ENCODE data around the gene PRH2.

PRH2 gene

GRCh38 chr12:10928746-10929286 lies at the start of gene PRH2:
Gene PRH2 (plus strand): TSS chr12:10929236. CDS start chr12:10929274, 38 bp downstream.
- no peak for DNase-seq (ENCODE audit: low spot score)

- DNase-seq (ENCODE audit: low spot score) = no peak
Measured at GRCh38 chr12:10884086-10884725, 44.8 kb upstream of the PRH2 start, which contains the start of gene PRH1. Gene PRH1 (minus strand): TSS chr12:10884255. CDS start chr12:10884217, 38 bp downstream.

- DNase-seq (ENCODE audit: low spot score) = no peak
Measured at GRCh38 chr12:10889226-10889625, 39.8 kb upstream of the PRH2 start.

GRCh38 chr12:10891937-10892336 lies 37.1 kb upstream of the PRH2 start:
- DNase-seq (ENCODE audit: low spot score) = no peak

DNA sequence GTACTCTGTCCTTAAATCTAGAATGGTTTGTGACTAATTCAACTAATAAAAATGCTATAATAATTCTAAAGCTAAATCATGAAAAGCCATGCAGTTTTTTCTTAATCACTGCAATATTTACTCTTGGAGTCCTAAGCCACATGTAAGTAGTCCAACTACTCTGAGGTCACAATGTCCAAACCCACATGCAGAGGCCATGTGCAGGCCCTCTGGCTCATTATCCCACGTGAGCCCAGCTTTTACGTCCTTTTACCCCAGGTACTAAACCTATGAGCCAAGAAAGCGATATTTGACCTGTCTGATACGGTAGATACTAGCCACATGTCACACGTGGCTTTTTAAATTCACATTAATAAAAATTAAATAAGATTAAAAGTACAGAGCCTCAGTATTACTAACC lies 32.2 kb upstream of the PRH2 start:
- no peak for DNase-seq (ENCODE audit: low spot score)

DNA sequence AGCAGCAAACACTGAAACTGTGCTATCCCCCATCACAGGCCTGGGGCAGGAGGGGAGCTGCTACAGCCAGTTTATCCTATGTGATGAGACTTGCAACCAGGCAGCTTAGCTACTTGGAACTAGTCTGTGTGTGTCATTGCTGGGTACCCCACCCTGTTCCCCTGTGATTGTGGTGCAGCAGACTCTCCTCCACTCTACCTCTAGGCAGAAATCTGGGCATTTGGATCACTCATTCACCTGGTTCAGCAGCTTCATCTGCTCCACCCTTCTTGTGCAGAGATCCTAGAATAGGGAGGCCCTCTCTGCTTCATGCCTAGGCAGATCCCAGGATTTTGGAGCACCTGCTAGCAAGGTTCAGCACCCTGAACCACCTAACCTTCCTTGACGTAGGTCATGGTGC lies 28.5 kb upstream of the PRH2 start:
- no peak for DNase-seq (ENCODE audit: low spot score)

DNA sequence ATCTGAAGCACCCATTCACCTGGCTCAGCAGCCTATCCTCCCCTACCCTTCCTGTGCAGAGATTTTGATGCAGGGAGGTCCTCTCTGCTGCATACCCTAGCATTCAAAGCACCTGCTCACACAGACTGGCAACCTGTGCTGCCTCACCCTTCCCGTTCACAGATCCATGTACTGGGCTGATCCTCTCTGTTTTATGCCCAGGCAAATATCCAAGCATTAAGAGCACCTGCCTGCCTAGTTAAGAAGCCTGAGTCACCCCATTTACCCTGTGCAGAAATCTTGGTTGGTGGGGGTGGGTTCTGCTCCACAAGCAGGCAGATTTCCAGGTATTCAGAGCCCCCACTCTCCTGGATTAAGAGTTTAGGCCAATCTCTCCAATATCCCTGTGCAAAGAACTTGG lies 28.1 kb upstream of the PRH2 start:
- DNase-seq (ENCODE audit: low spot score) = no peak

- peak; percentile 9 for DNase-seq (ENCODE audit: low spot score)
Measured at GRCh38 chr12:10901427-10901826, 27.6 kb upstream of the PRH2 start.

GRCh38 chr12:10904686-10905085 lies 24.4 kb upstream of the PRH2 start:
- no peak for DNase-seq (ENCODE audit: low spot score)

DNA sequence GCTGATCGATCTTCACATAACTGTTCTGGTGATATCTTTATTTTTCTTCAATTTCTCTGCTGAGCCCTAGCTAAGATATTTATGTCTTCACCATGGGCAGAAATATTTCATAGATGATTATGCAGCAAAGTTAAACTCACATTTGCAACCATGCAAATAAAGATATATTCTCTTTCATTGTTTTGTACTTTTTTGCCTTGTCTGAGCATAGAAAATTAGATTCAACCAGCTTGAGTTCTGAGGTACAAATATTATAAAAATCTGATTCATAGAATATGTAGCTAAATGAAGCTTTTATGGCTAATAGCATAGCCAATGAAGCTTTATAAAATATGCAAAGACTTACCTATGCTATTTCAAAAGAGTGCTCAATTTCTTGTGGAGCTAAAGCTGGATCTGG lies 19.6 kb upstream of the PRH2 start, which contains the start of gene TAS2R13:
Gene TAS2R13 (minus strand): TSS at position 101 of the 400 bp plus-strand sequence. CDS start 264 bp downstream, outside the sequence.
- DNase-seq (ENCODE audit: low spot score) = no peak

- no peak for DNase-seq (ENCODE audit: low spot score)
Measured at GRCh38 chr12:10910380-10910779, 18.7 kb upstream of the PRH2 start.

DNA sequence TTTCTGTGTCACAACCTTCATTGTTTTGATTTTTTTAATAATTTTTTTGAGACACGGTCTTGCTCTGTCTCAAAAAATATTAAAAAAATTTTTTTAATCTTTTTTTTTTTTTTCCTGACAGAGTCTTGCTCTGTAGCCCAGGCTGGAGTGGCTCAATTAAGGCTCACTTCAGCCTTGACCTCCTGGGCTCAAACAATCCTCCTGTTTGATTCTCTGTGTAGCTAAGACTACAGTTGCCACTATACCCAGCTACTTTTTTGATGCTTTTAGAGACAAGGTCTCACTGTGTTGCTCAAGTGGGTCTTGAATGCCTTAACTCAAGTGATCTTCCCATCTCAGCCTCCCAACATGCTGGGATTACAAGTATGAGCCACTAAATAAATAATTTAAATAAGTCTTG lies 9.2 kb upstream of the PRH2 start:
- no peak for DNase-seq (ENCODE audit: low spot score)

DNA sequence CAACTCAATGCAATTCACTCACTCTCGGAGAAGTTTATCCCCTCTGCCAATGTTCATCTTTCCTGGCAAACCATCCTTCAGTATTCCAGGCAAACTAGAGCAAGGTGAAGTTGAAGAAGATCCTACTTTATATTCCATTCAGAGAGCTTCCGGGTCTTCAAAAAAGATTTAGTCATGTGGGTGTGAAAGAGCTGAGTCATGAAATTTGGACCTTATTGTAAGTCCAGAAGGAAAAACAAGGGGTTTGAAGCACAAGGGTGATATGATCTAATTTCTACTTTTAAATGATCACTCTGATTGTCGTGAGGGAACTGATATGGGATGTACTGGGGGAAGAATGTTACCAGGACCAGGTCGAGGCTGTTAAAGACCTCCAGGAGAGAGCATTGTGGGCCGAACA lies 2.8 kb upstream of the PRH2 start:
- no peak for DNase-seq (ENCODE audit: low spot score)

GRCh38 chr12:10936506-10936905 lies 7.5 kb downstream of the PRH2 start:
- no peak for DNase-seq (ENCODE audit: low spot score)

- no peak for DNase-seq (ENCODE audit: low spot score)
Measured at GRCh38 chr12:10939163-10939562, 10.1 kb downstream of the PRH2 start, which contains the start of gene TAS2R14. Gene TAS2R14 (minus strand): TSS chr12:10939263. CDS start chr12:10939207, 56 bp downstream.

DNA sequence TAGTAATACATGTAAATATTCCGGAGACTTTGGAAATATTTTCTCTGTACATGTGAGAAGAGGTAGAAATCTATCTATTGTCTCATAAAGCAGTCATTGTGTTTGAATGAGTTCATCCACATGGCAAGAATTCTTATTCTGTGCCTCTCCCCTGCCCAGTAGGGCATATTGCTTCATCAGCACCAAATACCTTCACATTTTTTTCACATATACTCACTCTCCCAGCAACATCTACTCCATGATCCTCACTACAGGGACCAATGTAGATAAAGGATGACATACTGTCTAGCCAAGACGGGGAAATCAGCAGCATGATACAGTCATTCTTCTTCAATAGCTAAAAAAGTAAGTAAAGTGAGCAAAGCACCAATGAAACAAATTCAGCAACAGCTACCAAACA lies 11.4 kb downstream of the PRH2 start:
- DNase-seq (ENCODE audit: low spot score) = peak; percentile 98

DNA sequence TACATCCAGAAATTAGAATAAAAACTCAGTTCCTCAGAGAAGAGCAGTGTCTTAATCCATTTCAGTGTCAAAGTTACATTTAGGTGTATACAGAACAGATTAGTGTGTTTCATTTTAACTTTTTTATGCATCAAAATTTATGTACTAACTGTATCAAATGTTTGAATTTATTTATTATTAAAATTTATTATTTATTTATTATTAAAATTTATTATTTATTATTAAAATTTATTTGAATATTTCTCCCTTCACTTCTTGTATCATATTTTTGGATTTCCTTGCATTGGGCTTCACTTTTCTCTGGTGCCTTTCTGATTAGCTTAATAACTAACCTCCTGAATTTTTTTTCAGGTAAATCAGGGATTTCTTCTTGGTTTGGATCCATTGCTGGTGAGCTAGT lies 12.3 kb downstream of the PRH2 start:
- no peak for DNase-seq (ENCODE audit: low spot score)

DNA sequence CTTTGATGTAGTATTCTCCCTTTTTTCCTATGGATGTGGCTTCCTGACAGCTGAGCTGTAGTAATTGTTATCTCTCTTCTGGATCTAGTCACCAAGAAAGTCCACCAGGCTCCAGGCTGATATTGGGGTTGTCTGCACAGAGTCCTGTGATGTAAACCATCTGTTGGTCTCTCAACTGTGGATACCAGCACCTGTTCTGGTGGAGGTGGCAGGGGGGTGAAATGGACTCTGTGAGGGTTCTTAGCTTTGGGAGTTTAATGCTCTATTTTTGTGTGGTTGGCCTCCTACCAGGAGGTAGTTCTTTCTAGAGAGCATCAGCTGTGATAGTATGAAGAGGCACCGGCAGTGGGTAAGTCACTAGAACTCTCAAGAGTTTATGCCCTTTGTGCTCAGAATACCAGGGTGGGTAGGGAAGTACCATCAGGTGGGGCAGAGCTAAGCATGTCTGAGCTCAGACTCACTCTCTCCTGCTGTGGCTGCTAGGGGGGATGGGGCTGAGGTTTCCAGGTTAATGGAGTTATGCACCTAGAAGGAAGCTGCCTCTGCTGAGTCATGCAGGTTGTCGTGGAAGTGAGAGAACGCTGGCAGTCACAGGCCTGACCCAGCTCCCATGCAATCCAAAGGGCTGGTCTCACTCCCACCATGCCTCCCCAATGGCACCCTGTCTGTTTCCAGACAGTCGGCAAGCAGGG lies 13.0 kb downstream of the PRH2 start:
- peak; percentile 98 for DNase-seq (ENCODE audit: low spot score)

GRCh38 chr12:10943167-10943566 lies 14.1 kb downstream of the PRH2 start:
- DNase-seq (ENCODE audit: low spot score) = no peak

DNA sequence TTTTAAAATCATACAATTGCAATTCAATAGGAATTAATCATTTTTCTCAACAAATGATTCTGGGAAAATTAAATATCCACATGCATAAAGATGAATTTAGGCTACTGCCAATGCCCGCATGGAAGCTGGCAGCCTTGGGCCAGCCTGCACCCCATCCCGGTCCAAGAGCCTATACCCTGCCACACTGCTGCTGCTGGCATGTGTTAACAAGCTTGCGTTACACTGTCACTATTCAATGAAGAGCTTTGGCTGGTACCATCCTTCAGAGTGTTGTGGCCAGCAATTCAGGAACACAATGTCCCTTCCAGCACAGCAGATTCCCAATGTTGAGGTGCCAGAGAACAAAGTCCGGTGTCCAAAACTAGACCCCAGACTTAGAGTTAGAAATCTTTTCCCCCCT lies 23.6 kb downstream of the PRH2 start:
- DNase-seq (ENCODE audit: low spot score) = no peak

- no peak for DNase-seq (ENCODE audit: low spot score)
Measured at GRCh38 chr12:10956085-10956484, 27.0 kb downstream of the PRH2 start.

DNA sequence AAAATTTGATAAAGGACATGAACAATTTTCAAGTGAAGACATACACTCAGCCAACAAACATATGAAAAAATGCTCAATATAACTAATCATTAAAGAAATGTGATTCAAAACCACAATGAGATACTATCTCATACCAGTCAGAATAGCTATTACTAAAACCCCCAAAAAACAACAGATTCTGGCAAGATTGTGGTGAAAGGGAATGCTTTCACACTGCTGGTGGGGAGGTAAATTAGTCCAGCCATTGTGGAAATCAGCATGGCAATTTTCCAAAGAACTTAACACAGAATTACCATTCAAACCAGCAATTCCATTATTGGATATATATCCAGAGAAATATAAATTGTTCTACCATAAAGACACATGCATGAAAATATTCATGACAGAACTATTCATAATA lies 28.7 kb downstream of the PRH2 start:
- no peak for DNase-seq (ENCODE audit: low spot score)

GRCh38 chr12:10959804-10960203 lies 30.8 kb downstream of the PRH2 start:
- no peak for DNase-seq (ENCODE audit: low spot score)
